HG03135 (cell line): ENCODE data around the gene THEM4.
"Not testable (repeated sequence)": the region's sequence is repeated elsewhere in the genome, so short reads cannot be mapped to it uniquely, and the experiment has no call there.

Experiments
- ATAC-seq: cut with Tn5 transposase; IDR thresholded peaks from one replicate; pipeline ENCODE4 v1.9.1; 2021; ENCODE audit warnings: mild to moderate bottlenecking, moderate library complexity; ENCODE audit not compliant: unreplicated experiment

THEM4 gene

DNA sequence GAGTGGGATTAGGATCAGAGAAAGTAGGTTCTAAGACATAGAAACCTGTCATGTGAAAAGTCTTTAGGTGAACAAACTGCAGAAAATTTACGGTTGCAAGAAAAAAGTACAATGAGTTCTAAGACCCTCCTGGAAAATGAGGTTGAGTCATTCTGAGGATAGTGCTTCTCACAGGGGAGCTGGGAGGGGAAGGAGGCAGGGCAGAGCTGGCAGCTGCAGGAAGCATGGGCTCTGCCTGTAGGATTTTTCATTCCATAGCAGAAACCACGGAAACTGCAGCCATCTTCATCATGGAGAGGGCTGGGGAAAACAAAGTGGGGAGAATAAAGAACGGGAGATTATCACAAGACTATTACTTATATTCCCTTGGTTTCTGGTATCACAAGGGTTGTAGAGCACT lies 25.8 kb upstream of the THEM4 start:
- ATAC-seq, result no peak

DNA sequence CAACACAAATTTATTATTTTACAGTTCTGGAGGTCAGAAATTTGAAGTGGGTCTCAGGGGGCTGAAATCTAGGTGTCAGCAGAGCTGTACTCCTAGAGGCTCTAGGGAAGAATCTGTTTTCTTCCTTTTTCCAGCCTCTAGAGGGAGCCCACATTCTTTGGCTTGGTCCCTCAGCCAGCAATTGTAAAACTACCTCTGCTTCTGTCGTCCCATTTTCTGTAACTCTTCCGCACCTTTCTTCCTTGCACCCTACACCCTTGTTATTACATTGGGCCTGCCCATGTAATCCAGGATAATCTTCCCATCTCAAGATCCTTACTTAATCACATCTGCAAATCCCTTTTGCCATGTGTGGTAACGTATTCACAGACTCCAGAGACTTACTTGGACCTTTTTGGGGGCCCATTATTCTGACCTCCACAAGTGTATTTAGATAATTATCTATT lies 24.8 kb upstream of the THEM4 start:
- no peak for ATAC-seq

DNA sequence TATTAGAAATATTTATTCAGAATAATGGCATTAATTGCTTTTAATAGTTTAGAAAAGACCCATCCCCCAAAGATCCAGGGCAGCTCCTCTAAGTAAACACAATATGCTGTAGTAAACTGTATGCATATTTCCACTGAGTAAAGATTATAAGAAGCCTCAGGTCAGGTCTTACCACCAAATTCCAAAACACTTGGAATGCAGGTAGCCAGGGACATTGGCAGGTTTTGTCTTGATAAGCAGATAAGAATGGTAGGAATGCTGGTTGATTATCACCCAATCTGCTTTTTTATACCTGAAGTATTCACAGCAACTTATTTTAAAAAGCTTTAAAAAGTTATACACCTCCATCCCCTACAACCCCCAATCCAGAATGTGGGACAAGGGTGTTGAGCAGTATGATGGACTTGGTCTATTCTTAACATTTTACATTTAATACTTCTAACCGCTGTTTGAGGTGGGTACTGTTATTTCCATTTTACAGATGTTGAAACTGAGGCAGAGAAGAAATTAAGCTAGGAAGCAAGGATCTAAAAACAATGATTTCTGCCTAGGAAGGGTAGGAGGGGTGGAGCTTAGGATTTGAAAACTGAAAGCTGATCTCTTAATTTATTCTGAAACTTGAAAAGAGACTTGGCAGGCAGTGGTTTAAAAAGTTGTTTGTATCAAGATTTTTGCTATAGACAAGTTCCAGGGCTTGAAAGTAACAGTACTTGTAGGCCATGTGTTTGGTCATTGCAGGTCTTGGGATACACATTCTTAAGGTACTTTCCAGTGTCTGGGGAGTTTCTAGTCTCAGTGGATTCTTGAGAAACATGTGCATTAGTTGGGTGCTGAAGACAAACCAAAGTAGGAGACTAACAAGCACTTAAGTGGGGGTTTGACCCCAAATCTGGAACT lies 15.6 kb upstream of the THEM4 start:
- ATAC-seq, result no peak

DNA sequence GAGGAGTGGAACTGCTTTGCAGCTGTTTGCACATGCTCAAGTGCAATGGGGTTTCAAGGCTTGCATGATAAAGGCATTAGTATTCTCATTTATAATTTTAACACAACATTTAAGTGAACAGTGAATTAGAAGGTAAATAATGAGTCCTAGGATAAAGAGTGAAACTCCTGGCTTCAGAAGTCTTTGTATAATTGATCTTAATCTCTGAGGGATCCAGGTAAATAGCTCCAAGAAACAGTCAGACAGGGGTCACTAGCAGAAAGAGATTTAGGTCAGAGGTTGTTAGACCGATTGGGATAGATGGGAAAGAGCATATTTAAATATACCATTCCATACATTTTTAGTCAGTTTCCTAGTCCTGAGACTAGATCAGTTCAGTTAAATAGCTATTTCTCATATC lies 14.1 kb upstream of the THEM4 start:
- no peak for ATAC-seq

DNA sequence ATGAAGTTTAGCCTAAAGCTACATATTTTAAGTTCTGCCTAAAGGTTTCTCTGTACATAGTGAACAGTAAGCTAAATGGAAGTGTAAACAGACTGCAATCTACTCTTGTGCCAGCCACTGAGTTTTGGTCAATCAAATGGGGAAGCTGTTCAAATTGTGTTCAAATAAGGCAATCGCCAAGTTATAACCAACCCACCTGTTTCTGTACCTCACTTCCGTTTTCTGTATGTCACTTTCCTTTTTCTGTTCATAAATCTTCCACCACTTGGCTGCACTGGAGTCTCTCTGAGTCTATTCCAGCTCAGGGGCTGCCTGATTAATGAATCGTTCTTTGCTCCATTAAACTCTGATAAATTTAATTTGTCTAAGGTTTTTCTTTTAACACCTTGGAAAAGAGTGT lies 10.8 kb upstream of the THEM4 start:
- no peak for ATAC-seq

DNA sequence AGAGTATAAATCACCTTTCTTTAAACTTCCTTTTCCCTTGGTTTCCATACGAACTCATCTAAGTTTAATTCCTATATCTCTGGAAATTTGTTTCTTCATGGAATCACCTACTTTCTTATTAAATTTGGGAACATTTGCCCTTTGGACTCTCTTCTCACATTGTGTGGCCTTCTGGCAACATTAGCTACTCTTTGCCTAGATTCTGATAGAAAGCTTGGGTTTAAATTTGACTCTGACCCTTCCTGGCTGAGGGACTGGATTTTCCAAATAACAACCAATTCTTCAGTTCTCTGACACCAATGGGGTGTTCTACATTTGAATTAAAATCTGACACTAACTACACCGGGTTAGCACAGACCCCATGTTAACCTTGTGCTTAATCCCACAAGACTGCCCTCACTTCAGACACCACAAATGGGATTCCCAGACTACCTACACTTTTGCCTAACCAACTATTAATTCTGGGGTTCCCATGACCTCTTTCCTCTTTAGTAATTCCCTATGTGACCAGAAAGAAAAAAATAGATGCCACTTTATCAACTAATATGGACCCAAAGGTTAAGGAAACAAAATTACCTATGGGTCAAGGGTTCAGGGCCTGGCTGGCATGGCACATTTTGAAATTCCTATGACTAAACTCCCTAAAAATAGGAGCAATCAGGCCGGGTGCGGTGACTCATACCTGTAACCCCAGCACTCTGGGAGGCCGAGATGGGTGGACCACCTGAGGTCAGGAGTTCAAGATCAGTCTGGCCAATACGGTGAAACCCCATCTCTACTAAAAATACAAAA lies 9.7 kb upstream of the THEM4 start:
- ATAC-seq, result no peak

DNA sequence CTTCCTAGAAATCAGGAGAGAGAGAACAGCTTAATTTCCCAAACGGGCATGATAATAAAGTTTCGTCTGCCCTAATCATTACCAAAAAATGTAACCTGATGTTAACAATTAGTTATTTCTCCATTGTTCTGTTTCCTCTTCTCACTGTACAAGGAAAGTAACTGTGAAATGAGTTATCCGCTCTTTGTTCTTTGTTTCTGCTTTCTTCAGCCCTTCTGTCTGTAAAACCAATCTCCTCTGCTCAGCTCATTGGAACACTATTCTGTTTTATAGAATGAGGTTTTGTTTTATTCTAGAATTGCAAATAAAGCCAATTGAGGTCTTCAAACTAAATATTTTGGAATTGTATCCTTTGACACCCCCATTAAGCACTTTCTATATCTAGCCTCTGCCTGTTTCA lies 8.8 kb upstream of the THEM4 start:
- no peak for ATAC-seq

DNA sequence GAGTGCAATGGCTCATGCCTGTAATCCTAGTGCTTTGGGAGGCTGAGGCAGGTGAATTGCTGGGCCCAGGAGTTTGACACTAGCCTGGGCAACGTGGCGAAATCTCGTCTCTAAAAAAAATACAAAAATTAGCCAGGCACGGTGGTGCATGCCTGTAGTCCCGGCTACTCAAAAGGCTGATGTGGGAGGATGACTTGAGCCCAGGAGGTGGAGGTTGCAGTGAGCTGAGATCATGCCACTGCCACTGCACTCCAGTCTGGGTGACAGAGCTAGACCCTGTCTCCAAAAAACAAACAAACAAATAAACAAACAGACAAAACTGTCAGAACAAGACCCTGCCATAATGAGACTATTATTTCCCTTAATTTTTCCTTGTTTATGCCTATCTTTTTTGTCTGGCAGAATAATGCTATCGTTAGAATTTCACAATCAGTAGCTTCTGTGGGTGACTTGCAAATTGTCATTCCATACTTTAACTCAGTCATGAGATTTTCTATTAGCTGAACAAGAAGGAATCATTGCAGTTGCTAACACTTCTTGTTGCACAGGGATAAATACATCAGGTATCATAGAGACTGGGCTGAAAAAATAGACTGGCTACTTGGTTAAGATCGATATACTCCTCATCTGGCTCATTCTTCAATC lies 7.5 kb upstream of the THEM4 start:
- no peak for ATAC-seq

DNA sequence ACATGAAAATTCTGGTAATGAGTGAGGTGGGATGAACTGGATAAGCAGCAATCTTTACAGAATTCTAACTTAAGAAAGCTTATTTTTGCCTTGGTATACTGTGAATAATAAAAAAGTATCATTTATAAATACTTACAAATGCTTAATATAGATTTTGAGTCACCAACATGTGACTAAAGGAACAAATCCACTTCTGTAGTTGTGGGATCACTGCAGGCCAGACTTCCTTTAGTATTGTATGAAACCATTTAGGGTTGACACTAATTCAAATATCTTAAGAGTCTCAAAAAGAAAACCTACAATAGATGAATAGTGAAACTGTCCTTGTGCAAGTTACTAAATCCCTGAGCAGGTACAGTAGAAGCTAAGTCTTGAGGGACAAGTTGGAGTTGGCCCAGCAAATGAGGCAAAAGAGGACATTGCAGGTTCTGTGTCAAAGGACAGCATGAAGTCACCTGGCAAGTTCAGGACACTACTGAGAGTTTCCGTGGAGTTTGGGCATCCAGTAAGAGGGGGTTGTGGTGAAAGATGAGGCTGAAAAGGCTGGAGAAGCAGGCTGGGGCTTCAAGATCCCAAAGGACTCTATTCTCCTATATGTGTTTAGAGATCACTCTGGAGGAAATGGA lies 5.9 kb upstream of the THEM4 start:
- no peak for ATAC-seq

DNA sequence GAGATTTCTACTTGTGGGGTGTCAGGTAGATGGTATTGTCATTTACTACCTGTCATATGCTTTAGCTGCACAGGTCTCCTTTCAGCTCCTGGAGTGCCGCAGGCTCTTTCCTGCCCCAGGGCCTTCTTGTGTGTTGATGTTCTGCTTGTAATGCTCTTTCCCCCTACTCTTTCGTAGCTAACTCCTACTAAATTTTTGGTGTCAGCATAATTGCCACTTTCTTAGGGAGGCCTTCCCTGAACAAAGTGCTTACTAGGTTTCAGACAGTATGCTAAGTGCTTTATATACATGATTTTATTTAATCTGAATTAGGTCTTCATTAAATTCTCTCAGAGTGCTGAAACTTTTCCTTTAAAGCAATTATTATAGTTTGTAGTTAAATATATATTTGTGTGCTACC lies 4.8 kb upstream of the THEM4 start:
- ATAC-seq, result no peak

DNA sequence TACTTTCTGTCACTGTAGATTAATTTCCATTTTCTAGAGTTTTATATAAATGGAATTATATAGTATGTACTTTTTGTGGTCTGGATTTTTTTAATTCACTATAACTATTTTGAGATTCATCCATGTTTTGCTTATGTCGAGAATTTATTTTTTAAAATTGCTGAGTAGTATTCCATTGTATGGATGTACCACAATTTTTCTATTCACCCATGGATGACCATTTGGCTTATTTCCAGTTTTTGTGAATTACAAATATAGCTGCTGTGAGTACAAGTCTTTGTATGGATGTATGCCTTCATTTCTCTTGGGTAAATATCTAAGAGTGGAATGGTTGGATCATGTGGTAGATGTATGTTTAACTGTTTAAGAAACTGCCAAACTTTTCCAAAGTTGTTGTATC lies 3.7 kb upstream of the THEM4 start:
- ATAC-seq, result no peak

DNA sequence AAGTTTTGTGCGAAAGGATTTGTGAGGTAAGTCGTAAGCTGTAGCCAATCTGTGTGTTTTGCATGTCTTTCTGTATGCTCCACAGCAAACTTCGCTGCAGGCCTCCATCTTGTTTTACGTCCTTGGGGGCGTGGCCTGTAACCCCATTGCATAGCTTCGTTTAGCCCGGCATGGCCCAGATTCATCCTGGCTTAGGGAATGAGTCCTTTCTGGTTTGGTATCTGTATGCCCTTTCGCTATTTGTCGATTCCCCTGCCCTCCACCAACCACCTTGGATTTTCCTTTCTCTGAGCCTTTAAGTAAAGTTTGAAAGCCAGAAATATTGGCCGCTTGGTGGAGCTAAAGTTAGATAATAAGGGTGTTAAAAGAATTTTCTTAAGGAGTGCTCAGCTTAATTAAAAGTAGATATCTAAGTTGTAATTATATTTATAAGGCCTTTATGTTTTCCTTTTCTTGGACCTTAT lies 1.1 kb downstream of the THEM4 start:
- ATAC-seq, result no peak

DNA sequence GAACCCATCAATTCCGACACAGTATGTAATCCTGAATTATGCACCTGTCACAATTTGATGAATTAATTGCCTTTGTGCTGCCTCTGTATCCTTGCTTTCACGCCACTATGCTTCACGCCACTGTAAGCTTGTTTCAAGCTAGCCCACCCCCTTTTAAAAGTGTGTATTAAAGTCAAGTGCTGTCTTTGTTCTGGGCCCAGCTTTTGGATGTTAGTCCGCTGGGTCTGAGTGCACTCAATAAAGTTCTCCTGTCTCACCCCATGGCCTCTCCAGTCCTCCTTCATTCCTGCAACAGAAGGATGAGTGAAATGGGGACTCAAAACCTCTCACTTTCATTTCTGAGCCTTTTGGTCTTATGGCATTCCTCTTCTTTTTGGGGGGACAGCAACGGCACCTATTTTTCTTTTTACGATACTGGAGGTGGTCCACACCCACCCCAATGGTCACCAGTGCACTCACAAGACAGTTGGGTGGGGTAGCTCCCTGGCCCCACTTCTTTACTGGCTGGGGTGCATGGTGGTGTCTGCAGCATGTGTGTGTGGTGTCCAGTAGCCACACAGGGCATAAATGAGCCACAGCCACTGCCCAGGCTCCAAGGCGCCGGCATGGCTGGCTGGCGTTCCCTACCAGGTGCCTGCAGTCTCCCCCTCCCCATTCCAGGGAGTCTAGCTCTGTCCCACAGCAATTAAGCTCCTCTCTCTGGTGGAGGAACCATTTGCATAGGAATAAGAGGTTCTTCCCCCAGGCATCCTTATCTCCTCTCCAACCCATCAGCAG lies 1.8 kb downstream of the THEM4 start:
- no peak for ATAC-seq

DNA sequence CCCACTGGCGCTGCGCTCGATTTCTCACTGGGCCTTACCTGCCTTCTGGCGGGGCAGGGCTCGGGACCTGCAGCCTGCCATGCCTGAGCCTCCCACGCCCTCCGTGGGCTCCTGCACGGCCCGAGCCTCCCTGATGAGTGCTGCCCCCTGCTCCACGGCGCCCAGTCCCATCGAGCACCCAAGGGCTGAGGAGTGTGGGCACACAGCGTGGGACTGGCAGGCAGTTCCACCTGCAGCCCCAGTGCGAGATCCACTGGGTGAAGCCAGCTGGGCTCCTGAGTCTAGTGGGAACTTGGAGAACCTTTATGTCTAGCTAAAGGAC lies 3.0 kb downstream of the THEM4 start:
- ATAC-seq, result not testable (repeated sequence)

DNA sequence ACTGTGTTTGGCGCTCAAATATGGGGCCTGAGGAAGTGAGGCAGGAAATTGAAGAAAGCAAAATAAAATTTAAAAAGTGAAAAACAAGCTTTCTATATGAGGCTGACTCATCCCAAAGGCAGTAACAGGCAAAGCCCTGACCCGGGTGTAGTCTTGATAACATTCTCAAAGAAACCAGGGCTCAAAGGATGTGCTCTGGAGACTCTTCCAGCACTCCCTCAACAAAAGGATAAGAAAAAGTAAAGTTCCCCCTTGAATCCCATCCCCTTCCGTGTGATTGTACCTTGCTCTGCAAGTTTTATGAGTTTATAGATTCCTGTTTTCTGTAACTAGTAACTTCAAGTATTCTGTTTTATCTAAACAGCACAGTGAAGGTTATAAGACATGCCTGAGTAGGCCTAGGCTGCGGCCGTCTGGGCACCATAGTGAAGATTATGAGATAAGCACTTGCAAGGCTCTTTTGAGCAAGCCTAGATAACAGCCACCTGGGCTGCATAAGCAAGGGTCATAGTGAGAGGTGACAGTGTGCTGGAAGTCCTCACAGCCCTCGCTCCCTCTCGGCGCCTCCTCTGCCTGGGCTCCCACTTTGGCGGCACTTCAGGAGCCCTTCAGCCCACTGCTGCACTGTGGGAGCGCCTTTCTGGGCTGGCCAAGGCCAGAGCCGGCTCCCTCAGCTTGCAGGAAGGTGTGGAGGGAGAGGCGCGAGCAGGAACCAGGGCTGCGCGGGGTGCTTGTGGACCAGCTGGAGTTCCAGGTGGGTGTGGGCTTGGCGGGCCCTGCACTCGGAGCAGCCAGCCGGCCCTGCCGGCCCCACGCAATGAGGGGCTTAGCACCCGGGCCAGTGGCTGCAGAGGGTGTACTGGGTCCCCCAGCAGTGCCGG lies 3.6 kb downstream of the THEM4 start:
- not testable (repeated sequence) for ATAC-seq

DNA sequence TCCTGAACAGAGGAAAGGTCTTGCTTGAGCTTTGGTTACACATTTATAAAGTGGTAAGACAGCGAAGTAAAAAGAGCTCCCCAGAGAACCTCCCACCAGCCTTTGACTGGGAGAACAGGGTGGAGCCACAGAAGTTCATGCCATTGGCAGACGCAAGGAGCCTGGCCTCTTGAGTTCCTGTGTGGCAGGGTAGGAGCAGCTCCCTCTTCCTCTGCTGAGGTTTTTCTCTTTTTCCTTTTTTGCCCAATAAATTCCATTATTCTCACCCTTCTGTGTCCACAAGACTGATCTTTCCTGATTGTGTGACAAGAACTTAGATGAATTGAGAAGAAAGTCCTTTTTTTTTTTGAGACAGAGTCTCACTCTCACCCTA lies 4.3 kb downstream of the THEM4 start:
- ATAC-seq, result no peak

DNA sequence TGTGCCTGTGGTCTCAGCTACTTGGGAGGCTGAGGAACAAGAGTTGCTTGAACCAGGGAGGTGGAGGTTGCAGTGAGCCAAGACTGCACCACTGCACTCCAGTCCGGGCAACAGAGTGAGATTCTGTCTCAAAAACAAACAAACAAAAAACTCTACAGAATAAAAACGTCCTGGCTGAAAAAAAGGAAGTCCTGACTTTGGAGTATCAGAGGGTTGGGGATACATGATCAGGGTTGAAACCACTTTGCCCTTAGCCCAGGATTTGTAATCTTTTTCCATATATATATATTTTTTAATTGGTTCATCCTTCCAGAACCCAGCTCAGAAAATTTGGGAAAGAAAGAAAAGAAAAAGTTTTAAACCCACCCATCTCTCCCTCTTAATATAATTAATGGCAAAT lies 6.5 kb downstream of the THEM4 start:
- no peak for ATAC-seq

DNA sequence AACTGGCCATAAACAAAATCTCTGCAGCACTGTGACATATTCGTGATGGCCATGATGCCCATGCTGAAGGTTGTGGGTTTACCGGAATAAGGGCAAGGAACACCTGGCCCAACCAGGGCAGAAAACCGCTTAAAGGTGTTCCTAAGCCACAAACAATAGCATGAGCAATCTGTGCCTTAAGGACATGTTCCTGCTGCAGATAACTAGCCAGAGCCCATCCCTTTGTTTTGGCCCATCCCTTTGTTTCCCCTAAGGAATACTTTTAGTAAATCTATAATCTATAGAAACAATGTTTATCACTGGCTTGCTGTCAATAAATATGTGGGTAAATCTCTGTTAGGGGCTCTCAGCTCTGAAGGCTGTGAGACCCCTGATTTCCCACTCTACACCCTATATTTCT lies 8.5 kb downstream of the THEM4 start:
- ATAC-seq, result not testable (repeated sequence)

DNA sequence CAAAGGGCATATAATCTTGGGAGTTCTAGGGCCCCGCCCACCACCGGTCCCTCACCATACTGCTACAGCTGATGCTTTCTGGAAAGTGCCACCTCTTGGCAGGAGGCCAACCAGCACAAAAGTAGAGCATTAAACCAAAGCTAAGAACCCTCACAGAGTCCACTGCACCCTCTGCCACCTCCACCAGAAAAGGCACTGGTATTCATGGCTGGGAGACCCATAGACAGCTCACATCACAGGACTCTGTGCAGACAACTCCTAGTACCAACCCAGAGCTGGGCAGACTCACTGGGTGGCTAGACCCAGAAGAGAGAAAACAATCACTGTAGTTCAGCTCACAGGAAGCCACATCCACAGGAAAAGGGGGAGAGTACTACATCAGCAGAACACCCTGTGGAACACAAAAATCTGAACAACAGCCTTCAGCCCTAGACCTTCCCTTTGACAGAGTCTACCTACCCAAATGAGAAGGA lies 10.8 kb downstream of the THEM4 start:
- ATAC-seq, result no peak
